ENCODE results near the gene SND1.

- no peak for TF ChIP-seq ZBTB40 (IDR thresholded peaks at IDR 0.05; ENCODE audit: borderline replicate concordance)
- no peak for TF ChIP-seq POLR2A (IDR thresholded peaks at IDR 0.05; ENCODE audit: low read depth, low read length)
- TF ChIP-seq CTCF (IDR thresholded peaks at IDR 0.05 in 2 of 3, conservative IDR thresholded peaks at IDR 0.05 in 1 of 3; ENCODE audit: control insufficient read depth in 2 of 3, extremely low read depth in 1 of 3, insufficient read depth in 1 of 3, low read depth in 3 of 3, low read length in 3 of 3), result no peak
- no peak for TF ChIP-seq CBFB (IDR thresholded peaks at IDR 0.05; ENCODE audit: low read depth)
Measured at GRCh38 chr7:127916735-127917134, 264.7 kb downstream of the SND1 start.

All from GM12878 (cell line).